Posterior cingulate gyrus (tissue), 11 donors: Measurements from ENCODE around the gene PRKAG2.
"Not testable (repeated sequence)": the region's sequence is repeated elsewhere in the genome, so short reads cannot be mapped to it uniquely, and the experiment has no call there.

Experiments
- DNase-seq, 10 donors: peaks; one replicate each; pipeline versions ENCODE4 v3.0.0 to v3.0.0-alpha.2; 2020 to 2021; ENCODE audit warnings: mixed read lengths in 3 of 10
- intact Hi-C: fragments of 100-400 bp; cut with DNase I; formaldehyde crosslinking; loops from one replicate; pipeline ENCODE4 v1.15.1; 2023

The PRKAG2 gene

DNA sequence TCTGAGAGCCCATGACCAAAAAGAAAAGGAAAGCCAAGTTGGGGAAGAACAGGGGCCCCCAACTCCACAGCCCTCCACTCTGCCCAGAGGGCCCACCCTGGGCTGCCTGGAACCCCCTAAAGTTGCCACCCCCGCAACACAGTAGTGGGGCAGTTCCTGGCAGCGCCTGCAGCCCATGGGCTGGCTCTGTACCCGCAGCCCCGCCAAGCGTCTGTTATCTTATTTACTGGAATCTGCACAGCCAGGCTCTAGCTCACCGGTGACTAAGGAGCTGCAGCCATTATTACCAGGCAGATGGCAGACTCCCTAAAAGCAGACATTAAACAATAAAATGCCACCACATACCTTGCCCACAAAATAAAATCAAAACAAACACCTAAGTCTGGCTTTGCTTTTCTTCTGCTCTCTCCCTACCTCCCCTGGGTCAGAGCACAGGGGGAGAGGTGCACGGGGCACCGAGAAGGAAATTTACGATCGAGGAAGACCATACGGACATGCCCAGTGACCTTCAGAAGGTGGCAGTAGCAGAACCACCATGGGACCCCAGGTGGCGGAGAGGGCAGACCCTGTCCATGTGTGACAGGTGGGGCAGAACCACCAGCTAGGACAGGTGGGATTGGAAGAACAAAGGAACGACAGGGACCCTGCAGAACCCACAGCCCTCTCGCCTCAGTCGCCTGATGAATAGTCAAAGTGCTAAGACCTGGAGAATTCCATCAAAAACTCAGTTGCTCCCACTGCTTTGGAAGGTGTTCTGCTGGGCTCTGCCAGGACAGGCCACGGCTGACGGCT is 66.3 kb downstream of the PRKAG2 start:
- DNase-seq: peak in 4 of 10 donors; percentile 30 to 87 (median 63)
- intact Hi-C loops: no loop called here

DNA sequence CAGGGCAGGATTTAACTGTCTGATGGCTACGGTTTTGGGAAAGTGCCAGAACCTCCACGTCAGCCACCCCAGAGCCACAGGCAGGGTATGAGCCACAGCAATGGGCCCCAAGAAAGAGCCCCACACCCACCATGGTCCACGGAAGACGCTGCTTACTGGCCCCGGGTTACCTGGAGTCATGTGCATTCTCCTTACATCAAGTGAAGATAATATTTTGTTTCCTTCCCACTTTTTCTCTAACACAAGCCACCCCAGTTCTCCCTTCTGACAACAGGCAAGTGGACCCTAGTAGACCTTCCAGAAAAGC is 67.1 kb downstream of the PRKAG2 start:
- peak in 2 of 10 donors; percentile 63 for DNase-seq
- intact Hi-C loops: no loop called here

DNA sequence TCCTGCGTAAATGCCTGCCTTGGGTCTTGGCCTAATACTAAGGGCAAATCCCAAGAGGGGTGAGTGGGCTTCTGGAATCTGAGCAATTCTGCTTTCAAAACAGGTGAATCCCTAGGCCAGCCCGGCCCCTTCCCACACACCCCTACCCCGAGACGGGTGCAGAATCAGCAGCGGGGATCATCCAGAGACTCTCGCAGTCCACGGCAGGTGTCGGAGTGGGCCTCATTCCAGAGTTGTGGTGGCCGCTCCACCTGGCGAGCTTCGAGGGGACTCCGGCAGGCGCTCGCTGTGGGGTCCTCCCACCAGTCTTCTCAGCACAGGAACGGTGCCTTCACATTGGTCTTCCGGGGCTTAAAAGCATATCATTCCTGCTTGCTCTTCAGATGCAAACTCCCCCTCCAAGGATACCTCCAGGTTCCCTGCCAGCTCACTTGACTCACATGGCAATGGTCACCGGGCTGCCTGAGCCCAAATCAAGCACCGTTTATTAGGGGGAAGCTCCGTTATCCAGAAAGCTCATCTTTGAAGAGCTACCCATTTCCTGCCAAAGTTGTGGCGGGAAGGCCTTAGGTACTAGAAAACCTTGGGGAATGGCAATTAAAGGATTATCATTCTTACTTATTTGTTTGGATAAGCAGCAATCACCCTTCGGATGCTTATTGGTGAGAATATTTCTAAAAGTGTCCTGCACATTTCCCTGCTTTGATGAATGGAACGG is 67.6 kb downstream of the PRKAG2 start:
- intact Hi-C loops: no loop called here
- peak in 1 of 10 donors; percentile 63 for DNase-seq

- intact Hi-C loops: no loop called here
- DNase-seq: peak in 3 of 10 donors; percentile 8 to 84 (median 82)
Measured at GRCh38 chr7:151808400-151809145, 68.3 kb downstream of the PRKAG2 start.

DNA sequence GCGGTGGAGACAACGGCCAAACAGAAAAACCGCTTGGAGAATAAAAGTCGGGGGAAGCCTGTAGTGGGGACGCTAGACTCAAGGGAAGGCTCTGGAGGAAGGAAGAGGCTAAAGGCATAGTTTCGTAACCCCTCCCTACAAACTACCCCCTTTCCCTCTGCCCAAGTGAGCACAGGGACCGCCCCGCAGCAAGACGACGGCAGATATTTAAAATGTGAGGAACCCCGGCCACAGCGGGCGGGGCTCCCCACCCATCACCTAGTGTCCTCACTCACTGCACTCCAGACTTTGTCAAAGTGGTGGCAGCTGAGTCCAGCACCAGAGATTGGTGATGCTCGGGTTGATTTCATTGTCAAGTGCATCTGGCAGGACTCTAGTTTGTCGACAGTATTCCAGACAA is 69.1 kb downstream of the PRKAG2 start:
- peak in 1 of 10 donors; percentile 35 for DNase-seq
- intact Hi-C loops: no loop called here

GRCh38 chr7:151806952-151807775 is 69.8 kb downstream of the PRKAG2 start:
- intact Hi-C loops: no loop called here
- peak in 2 of 10 donors; percentile 49 to 70 for DNase-seq

DNA sequence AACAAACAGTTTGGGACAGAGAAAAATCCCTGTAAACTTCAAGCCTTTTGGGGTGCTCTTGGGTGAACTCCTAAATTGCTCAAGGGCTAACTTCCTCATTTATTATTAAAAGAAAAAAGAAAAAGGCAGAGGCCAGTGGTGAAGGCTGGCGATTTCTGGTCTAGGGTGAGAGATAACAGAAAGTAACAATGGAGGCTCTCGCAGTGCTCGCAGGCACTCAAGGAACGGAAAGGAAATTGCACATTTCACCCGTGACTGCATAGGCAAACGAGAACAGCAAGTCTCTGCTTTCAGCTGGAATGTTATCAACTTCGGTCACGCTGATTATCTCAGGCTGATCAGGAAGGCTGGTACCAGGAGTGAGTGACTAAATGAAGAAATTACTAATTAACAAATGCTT is 70.7 kb downstream of the PRKAG2 start:
- intact Hi-C loops: no loop called here
- peak in 1 of 10 donors; percentile 66 for DNase-seq

- peak in 1 of 10 donors; percentile 34 for DNase-seq
- intact Hi-C loops: no loop called here
Measured at GRCh38 chr7:151805191-151805590, 71.7 kb downstream of the PRKAG2 start.

DNA sequence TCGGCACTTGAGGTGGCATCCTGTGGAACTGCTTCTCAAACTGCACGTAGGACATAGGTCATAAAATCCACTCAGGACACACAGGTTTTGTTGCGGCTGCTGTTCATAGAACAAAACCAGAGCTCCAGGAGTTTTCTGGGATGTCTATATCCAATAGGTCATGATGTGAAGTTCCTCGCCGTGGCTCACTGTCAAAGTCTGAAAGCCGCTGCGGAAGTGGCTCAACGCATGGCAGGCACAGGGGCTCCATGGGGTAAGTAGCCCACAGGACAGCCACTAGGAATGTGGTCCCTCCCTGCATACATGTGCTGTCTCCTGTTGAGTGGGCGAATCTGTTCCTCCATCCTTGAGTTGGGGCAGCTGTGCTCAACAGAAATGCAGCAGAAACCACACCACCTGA is 72.2 kb downstream of the PRKAG2 start:
- intact Hi-C loops: no loop called here

DNA sequence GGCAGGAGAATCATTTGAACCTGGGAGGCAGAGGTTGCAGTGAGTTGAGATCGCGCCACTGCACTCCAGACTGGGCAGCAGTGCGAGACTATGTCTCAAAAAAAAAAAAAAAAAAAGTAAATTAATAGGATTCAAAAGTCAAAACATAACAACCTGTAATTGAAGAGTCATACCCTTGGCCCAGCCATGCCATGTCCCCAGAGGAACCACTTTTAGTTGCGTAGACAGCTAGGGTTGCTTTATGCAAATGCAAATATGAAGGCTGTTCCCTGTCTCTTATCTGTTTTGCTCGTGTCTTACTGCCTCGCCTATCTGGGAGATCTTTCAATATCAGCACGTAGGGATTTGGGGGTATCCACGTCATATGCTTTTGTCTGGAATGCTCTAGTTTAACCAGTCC is 73.1 kb downstream of the PRKAG2 start:
- peak in 2 of 10 donors; percentile 16 to 36 for DNase-seq
- intact Hi-C loops: no loop called here

More for the DNA sequence above, 72.2 kb downstream of the PRKAG2 start:
- peak in 1 of 10 donors; percentile 0 for DNase-seq

DNA sequence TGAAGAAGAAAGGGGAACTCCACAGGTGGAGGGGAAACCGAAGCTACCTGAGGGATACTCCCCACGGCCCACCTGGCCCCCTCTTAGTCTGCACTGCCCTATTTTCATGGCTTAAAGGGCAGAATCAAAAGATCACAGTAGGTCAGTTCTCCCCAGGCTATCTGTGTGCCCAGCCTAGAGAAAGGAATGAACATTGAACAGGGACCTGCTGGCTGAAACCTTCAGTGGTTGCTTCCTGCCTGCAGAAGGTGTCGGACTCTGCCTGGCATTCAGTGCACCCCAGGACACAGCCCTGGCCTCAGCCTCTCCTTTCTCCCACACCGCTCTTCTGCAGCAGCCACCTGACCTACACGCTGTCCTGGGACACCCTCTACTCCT is 74.5 kb downstream of the PRKAG2 start:
- intact Hi-C loops: no loop called here
- DNase-seq: peak in 4 of 10 donors; percentile 0 to 55 (median 21)

GRCh38 chr7:151801782-151802468 is 75.0 kb downstream of the PRKAG2 start:
- DNase-seq: peak in 4 of 10 donors; percentile 4 to 59 (median 22)
- intact Hi-C loops: no loop called here

DNA sequence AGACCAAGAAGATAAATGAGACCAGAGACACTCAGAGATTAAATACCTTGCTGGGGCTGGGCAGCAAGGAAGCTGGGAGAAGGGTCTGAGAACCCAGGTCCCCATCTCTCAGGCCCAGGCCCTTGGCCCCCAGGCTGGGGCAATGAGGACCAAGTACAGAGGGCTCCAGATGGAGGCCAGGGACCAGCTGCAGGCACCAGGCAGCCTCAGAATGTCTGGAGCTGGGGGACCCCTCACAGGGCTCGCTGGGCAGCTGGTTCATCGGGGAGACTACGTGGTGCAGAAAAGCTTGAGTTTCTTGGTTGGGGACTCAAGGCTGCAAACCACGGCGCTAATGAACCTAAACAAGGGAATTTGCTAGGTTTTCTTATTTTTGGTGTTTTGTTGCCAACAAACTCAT is 75.6 kb downstream of the PRKAG2 start:
- intact Hi-C loops: no loop called here
- DNase-seq: peak in 3 of 10 donors; percentile 35 to 48 (median 45)

- peak in 4 of 10 donors; percentile 1 to 64 (median 4) for DNase-seq
- intact Hi-C loops: no loop called here
Measured at GRCh38 chr7:151800861-151801260, 76.1 kb downstream of the PRKAG2 start.

DNA sequence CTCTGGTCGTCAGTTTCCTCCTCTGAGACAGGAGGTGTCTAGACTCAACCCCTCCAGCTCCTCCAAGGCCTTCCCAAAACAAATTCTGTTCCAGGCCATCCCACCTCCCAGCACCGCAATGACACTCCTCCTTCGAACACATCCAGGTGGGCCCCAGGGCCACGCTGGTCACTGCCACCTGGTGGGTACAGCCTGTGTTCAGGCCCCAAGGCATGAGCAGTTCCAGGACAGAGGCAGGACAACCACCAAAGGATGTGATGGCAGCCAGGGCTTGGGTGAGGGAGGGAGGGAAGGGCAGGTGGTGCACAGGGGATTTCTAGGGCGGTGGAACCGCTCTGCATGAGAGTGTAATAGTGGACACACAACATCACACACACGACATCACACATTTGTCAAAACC is 76.5 kb downstream of the PRKAG2 start:
- intact Hi-C loops: no loop called here
- peak in 5 of 10 donors; percentile 0 to 51 (median 46) for DNase-seq

DNA sequence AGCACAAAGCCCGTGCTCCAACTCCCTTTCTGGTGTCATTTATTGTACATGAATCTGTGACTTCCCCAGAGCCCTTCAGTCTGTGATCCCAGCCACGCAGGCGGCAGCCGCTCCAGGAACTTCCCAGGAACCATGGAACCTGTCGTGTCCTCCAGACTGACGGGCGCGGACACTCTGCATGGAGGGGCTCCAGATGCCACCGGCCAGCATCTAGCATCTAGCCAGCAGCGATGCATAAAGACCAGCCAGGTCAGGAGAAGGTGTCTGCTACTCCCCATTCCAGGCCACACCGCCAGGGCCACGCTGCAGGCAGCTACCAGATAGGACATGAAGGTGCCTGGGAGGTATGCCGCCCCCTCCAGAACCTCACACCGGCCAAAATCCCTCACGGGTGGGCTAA is 77.4 kb downstream of the PRKAG2 start:
- intact Hi-C loops: no loop called here
- peak in 4 of 10 donors; percentile 9 to 70 (median 48) for DNase-seq

- intact Hi-C loops: no loop called here
- peak in 3 of 10 donors; percentile 5 to 71 (median 51) for DNase-seq
Measured at GRCh38 chr7:151798851-151799448, 78.0 kb downstream of the PRKAG2 start.

GRCh38 chr7:151797667-151798307 is 79.1 kb downstream of the PRKAG2 start:
- intact Hi-C loops: not testable (repeated sequence)
- peak in 2 of 10 donors; percentile 65 to 68 for DNase-seq
